ENCODE measurements around the gene GNA14. TPM values are rescaled to one million over a fixed set of nuclear protein-coding genes. Genes with fewer than 3 reads are reported as not detected.

Gene GNA14
- total and polyA plus RNA-seq, 12 donors, result 1.7 to 11.9 (median 2.9) TPM

- no peak for TF ChIP-seq CTCF (IDR thresholded peaks at IDR 0.05)
- no peak for TF ChIP-seq POLR2A (IDR thresholded peaks at IDR 0.05)
- no peak overlapping the region for H3K4me3 ChIP-seq
- WGBS, 4 donors, result 92 to 96% (median 94%) methylated on average over 3 of the region's 3 CpGs
- no peaks in the 10 kb centered on the region for H3K36me3 ChIP-seq (replicated peaks in 1 of 2)
- DNase-seq, result no peak
- no peaks in the 10 kb centered on the region for H3K27me3 ChIP-seq
- H3K9me3 ChIP-seq (replicated peaks in 1 of 3), result no peaks in the 10 kb centered on the region
- no peaks in the 10 kb centered on the region for H3K4me1 ChIP-seq (replicated peaks in 1 of 2)
- H3K27ac ChIP-seq, result no peak overlapping the region
- intact Hi-C loops (cut with DNase I), result no loop called here
These were observed 224.3 kb downstream of the GNA14 start for GRCh38 chr9:77423841-77424240.

- H3K27ac ChIP-seq, result no peak overlapping the region
- 93 to 100% (median 95%) methylated on average over 3 of the region's 3 CpGs for WGBS, 4 donors
- H3K4me3 ChIP-seq, result no peak overlapping the region
- TF ChIP-seq POLR2A (IDR thresholded peaks at IDR 0.05) (no peak), CTCF (IDR thresholded peaks at IDR 0.05) (no peak)
- no peaks in the 10 kb centered on the region for H3K4me1 ChIP-seq (replicated peaks in 1 of 2)
- DNase-seq, result no peak
- intact Hi-C loops (cut with DNase I), result no loop called here
- H3K36me3 ChIP-seq (replicated peaks in 1 of 2), result no peaks in the 10 kb centered on the region
- H3K9me3 ChIP-seq (replicated peaks in 1 of 3), result no peaks in the 10 kb centered on the region
- H3K27me3 ChIP-seq, result no peaks in the 10 kb centered on the region
These were observed 225.2 kb downstream of the GNA14 start for GRCh38 chr9:77422969-77423368.

- intact Hi-C loops (cut with DNase I), result no loop called here
- DNase-seq, result no peak
- Histone ChIP-seq H3K4me1 (replicated peaks in 1 of 2) (no peaks in the 10 kb centered on the region), H3K4me3 (no peak overlapping the region), H3K27me3 (no peaks in the 10 kb centered on the region), H3K9me3 (replicated peaks in 1 of 3) (no peaks in the 10 kb centered on the region), H3K27ac (no peak overlapping the region), H3K36me3 (replicated peaks in 1 of 2) (no peaks in the 10 kb centered on the region)
- TF ChIP-seq CTCF (IDR thresholded peaks at IDR 0.05), result no peak
- no peak for TF ChIP-seq POLR2A (IDR thresholded peaks at IDR 0.05)
- WGBS, 4 donors, result 94 to 98% (median 95%) methylated on average over 10 of the region's 10 CpGs
These were observed 226.4 kb downstream of the GNA14 start for GRCh38 chr9:77421506-77422265.

- Histone ChIP-seq H3K4me1 (replicated peaks in 1 of 2) (no peaks in the 10 kb centered on the region), H3K4me3 (no peak overlapping the region), H3K9me3 (replicated peaks in 1 of 3) (no peaks in the 10 kb centered on the region), H3K36me3 (replicated peaks in 1 of 2) (no peaks in the 10 kb centered on the region), H3K27me3 (no peaks in the 10 kb centered on the region), H3K27ac (no peak overlapping the region)
- WGBS, 4 donors, result 84 to 86% (median 85%) methylated on average over 2 of the region's 2 CpGs
- intact Hi-C loops (cut with DNase I), result no loop called here
- no peak for TF ChIP-seq CTCF (IDR thresholded peaks at IDR 0.05)
- no peak for TF ChIP-seq POLR2A (IDR thresholded peaks at IDR 0.05)
- no peak for DNase-seq
These were observed 227.5 kb downstream of the GNA14 start for GRCh38 chr9:77420641-77421040.
